ENCODE data around the gene PCNP. TPM values are rescaled to one million over a fixed set of nuclear protein-coding genes. Genes with fewer than 3 reads are reported as not detected.

PCNP gene
- total RNA-seq, 2 donors from 2014 or later, result 78.9 to 131 TPM

DNA sequence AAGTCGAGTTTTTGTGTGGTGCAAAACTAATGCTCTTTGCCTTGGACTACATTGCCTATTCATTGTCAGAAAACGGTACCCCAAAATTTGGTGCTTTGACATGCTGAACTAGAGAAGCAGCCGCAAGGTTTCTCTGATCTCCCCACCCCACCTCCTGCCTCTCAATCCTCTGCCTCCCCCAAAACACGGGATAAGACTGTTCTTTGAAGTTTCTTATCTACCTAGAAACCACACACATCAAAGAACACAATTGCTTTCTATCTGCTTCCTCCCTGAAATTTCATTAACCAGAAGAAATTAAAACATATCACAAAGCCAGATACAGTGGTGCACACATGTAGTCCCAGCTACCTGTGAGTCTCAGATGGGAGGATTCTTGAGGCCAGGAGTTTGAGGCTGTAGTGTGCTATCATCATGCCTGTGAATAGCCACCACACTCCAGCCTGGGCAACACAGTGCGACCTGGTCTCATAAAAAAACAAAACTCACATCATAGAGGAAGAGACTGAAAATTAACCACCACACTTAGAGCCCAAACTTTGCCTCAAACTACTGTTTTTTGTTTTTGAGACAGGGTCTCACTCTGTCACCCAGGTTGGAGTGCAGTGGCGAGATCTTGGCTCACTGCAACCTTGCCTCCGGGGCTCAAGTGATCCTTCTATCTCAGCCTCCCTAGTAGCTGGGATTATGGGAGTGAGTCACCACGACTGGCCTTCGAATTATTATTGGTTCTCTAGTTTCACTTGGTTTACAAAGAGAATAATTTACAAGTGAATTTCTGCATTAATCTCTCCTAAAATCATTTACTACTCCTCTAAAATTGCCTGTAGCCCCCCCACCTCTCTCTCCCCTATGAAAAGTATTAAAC, 2.7 kb upstream of the PCNP start:
- peaks cover 7% of the 10 kb centered on the region for H3K36me3 ChIP-seq
- no peak for TF ChIP-seq CTCF (IDR thresholded peaks at IDR 0.05)
- peaks cover 12 to 19% of the 10 kb centered on the region in 2 donors for H3K4me1 ChIP-seq (ENCODE audit: control insufficient read depth in 1 of 2, low read depth in 2 of 2)
- H3K9me3 ChIP-seq, result no peaks in the 10 kb centered on the region
- DNase-seq (ENCODE audit: low spot score) (no peak), ATAC-seq (ENCODE audit: insufficient number of reproducible peaks, low FRiP score, low read depth) (no peak)
- H3K27me3 ChIP-seq (replicated peaks; ENCODE audit: insufficient read depth), result no peaks in the 10 kb centered on the region
- H3K4me3 ChIP-seq, result no peak overlapping the region
- no peak overlapping the region for H3K27ac ChIP-seq

- H3K4me1 ChIP-seq (ENCODE audit: control insufficient read depth in 1 of 2, low read depth in 2 of 2), result peaks cover 34 to 50% of the 10 kb centered on the region in 2 donors
- peak overlapping the region; percentile 91 to 98 for H3K27ac ChIP-seq
- H3K27me3 ChIP-seq (replicated peaks; ENCODE audit: insufficient read depth), result no peaks in the 10 kb centered on the region
- no peak for TF ChIP-seq CTCF (IDR thresholded peaks at IDR 0.05)
- H3K9me3 ChIP-seq, result no peaks in the 10 kb centered on the region
- DNase-seq (ENCODE audit: low spot score), result peak; percentile 9
- peak overlapping the region; percentile 98 for H3K4me3 ChIP-seq
- peaks cover 5% of the 10 kb centered on the region for H3K36me3 ChIP-seq
- ATAC-seq (ENCODE audit: insufficient number of reproducible peaks, low FRiP score, low read depth), result peak; percentile 17
Measured at GRCh38 chr3:101574388-101575112, 570 bp downstream of the PCNP start.

DNA sequence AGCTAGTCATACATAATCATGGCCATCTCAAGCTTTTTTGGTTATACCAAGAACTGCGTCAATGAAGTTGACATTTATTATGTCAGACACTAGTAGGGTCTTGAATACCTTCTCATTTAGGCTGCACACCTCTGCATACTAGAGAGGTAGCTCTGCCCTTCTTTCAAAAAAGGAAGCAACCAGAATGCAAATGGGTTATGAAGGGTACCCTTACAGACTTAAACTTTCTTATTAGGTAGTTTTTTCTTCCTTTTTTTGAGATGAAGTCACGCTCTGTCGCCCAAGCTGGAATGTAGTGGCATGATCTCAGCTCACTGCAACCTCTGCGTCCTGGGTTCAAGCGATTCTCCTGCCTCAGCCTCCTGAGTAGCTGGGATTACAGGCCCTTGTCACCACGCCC, 3.3 kb downstream of the PCNP start:
- Histone ChIP-seq H3K4me3 (no peak overlapping the region), H3K27me3 (replicated peaks; ENCODE audit: insufficient read depth) (no peaks in the 10 kb centered on the region), H3K27ac (no peak overlapping the region), H3K9me3 (no peaks in the 10 kb centered on the region), H3K36me3 (peaks cover 5% of the 10 kb centered on the region), H3K4me1 (ENCODE audit: control insufficient read depth in 1 of 2, low read depth in 2 of 2) (peaks cover 45 to 72% of the 10 kb centered on the region in 2 donors)
- DNase-seq (ENCODE audit: low spot score) (no peak), ATAC-seq (ENCODE audit: insufficient number of reproducible peaks, low FRiP score, low read depth) (no peak)
- no peak for TF ChIP-seq CTCF (IDR thresholded peaks at IDR 0.05)

- ATAC-seq (ENCODE audit: insufficient number of reproducible peaks, low FRiP score, low read depth) (no peak), DNase-seq (ENCODE audit: low spot score) (no peak)
- Histone ChIP-seq H3K27ac (no peak overlapping the region), H3K36me3 (peaks cover 21% of the 10 kb centered on the region), H3K4me1 (ENCODE audit: control insufficient read depth in 1 of 2, low read depth in 2 of 2) (no peaks in the 10 kb centered on the region), H3K9me3 (no peaks in the 10 kb centered on the region), H3K27me3 (replicated peaks; ENCODE audit: insufficient read depth) (no peaks in the 10 kb centered on the region), H3K4me3 (no peak overlapping the region)
- no peak for TF ChIP-seq CTCF (IDR thresholded peaks at IDR 0.05)
Measured at GRCh38 chr3:101588616-101589015, 14.6 kb downstream of the PCNP start.

DNA sequence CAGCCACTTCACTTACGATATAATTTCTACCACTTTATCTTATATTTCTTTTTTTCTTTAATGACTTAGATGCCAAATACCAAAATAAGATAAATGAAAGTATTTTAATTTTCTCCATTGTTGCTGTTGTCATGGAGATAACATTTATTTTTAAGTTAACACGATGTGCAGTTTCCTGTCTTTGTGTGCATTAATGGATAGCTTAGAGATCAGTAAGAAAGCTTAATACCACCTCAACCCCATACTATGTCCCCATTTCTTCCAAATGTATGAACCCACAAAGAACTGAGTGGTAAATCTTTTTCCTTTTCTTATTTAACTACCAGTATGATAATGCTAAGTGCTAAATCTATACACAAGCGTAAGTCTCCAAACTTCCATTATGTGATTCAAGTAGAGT, 17.1 kb downstream of the PCNP start:
- ATAC-seq (ENCODE audit: insufficient number of reproducible peaks, low FRiP score, low read depth) (no peak), DNase-seq (ENCODE audit: low spot score) (no peak)
- TF ChIP-seq CTCF (IDR thresholded peaks at IDR 0.05), result no peak
- Histone ChIP-seq H3K9me3 (no peaks in the 10 kb centered on the region), H3K4me3 (no peak overlapping the region), H3K27me3 (replicated peaks; ENCODE audit: insufficient read depth) (no peaks in the 10 kb centered on the region), H3K4me1 (ENCODE audit: control insufficient read depth in 1 of 2, low read depth in 2 of 2) (no peaks in the 10 kb centered on the region), H3K36me3 (peaks cover 24% of the 10 kb centered on the region), H3K27ac (no peak overlapping the region)

All from thoracic aorta (tissue), 2 donors.